ENCODE data around the gene AMHR2.

Gene AMHR2

GRCh38 chr12:53476769-53477209, 53.1 kb downstream of the AMHR2 start:
- no peak for DNase-seq (ENCODE audit: low read depth)
- no peak overlapping the region for H3K4me3 ChIP-seq (ENCODE audit: low read depth, low read length)
- peak; percentile 48 for TF ChIP-seq CTCF (conservative IDR thresholded peaks at IDR 0.05; ENCODE audit: low read depth, low read length)

- DNase-seq (ENCODE audit: low read depth), result no peak
Measured at GRCh38 chr12:53478865-53479264, 55.2 kb downstream of the AMHR2 start.

GRCh38 chr12:53479331-53479730, 55.7 kb downstream of the AMHR2 start:
- no peak for DNase-seq (ENCODE audit: low read depth)
- no peak for TF ChIP-seq CTCF (conservative IDR thresholded peaks at IDR 0.05; ENCODE audit: low read depth, low read length)
- no peak overlapping the region for H3K4me3 ChIP-seq (ENCODE audit: low read depth, low read length)

More at GRCh38 chr12:53478865-53479264, 55.2 kb downstream of the AMHR2 start:
- no peak for TF ChIP-seq CTCF (conservative IDR thresholded peaks at IDR 0.05; ENCODE audit: low read depth, low read length)
- H3K4me3 ChIP-seq (ENCODE audit: low read depth, low read length), result no peak overlapping the region

GRCh38 chr12:53480491-53481442, 57.1 kb downstream of the AMHR2 start:
- no peak overlapping the region for H3K4me3 ChIP-seq (ENCODE audit: low read depth, low read length)
- DNase-seq (ENCODE audit: low read depth), result no peak
- TF ChIP-seq CTCF (conservative IDR thresholded peaks at IDR 0.05; ENCODE audit: low read depth, low read length), result no peak
